Astrocyte (in vitro differentiated cells and primary cell): ENCODE data around the gene AMMECR1. TPM values are rescaled to one million over a fixed set of nuclear protein-coding genes. Genes with fewer than 3 reads are reported as not detected.

Experiments
- DNase-seq: peaks from one replicate; pipeline ENCODE4 v3.0.0-alpha.2; 2010; ENCODE audit warnings: low read depth
- FAIRE-seq: peaks from 2 replicates; lab custom pipeline; 2011; peaks lifted over from hg19 to GRCh38; lab: Jason Lieb, UNC
- H2AFZ ChIP-seq: 2 replicates; pipeline ENCODE4 v1.6.0; 2012; ENCODE audit warnings: low read depth, low read length, inconsistent platforms
- H3K27ac ChIP-seq: 2 replicates; pipeline ENCODE4 v1.5.1; 2011; ENCODE audit warnings: low read depth, low read length, inconsistent platforms
- H3K27me3 ChIP-seq: 2 replicates; pipeline ENCODE4 v1.6.0; 2011; ENCODE audit warnings: low read length, inconsistent platforms; ENCODE audit not compliant: insufficient read depth
- H3K36me3 ChIP-seq: 2 replicates; pipeline ENCODE4 v1.5.1; 2011; ENCODE audit warnings: low read length, inconsistent platforms; ENCODE audit not compliant: insufficient read depth
- H3K4me1 ChIP-seq: 2 replicates; pipeline ENCODE4 v1.5.1; 2011; ENCODE audit warnings: low read length, inconsistent platforms; ENCODE audit not compliant: insufficient read depth
- H3K4me2 ChIP-seq: 2 replicates; pipeline ENCODE4 v1.6.0; 2012; ENCODE audit warnings: low read length, inconsistent platforms
- H3K4me3 ChIP-seq: 2 replicates; pipeline ENCODE4 v1.5.1; 2011; ENCODE audit warnings: low read depth, mild to moderate bottlenecking, low read length, inconsistent platforms; ENCODE audit not compliant: insufficient read depth
- H3K79me2 ChIP-seq: 2 replicates; pipeline ENCODE4 v1.6.0; 2012; ENCODE audit warnings: mild to moderate bottlenecking, low read length, inconsistent platforms; ENCODE audit not compliant: insufficient read depth
- H3K9ac ChIP-seq: 2 replicates; pipeline ENCODE4 v1.6.0; 2012; ENCODE audit warnings: mild to moderate bottlenecking, low read length, inconsistent platforms
- H3K9me3 ChIP-seq: 2 replicates; pipeline ENCODE4 v1.5.1; 2012; ENCODE audit warnings: low read depth, mild to moderate bottlenecking, low read length, inconsistent platforms; ENCODE audit not compliant: insufficient read depth
- H4K20me1 ChIP-seq: 2 replicates; pipeline ENCODE4 v1.6.0; 2012; ENCODE audit warnings: low read length, inconsistent platforms; ENCODE audit not compliant: insufficient read depth
- H3K27ac Mint-ChIP-seq: one replicate; pipeline ENCODE4 v1.8.0; 2021; ENCODE audit warnings: mild to moderate bottlenecking, mixed read lengths; ENCODE audit not compliant: unreplicated experiment
- H3K27me3 Mint-ChIP-seq: one replicate; pipeline ENCODE4 v1.8.0; 2021; ENCODE audit warnings: low read depth, mixed read lengths; ENCODE audit not compliant: unreplicated experiment
- H3K36me3 Mint-ChIP-seq: one replicate; pipeline ENCODE4 v1.8.0; 2021; ENCODE audit warnings: low read depth, mixed read lengths; ENCODE audit not compliant: unreplicated experiment
- H3K4me1 Mint-ChIP-seq: one replicate; pipeline ENCODE4 v1.8.0; 2021; ENCODE audit warnings: low read depth, mixed read lengths; ENCODE audit not compliant: unreplicated experiment
- H3K4me3 Mint-ChIP-seq: one replicate; pipeline ENCODE4 v1.8.0; 2021; ENCODE audit warnings: mild to moderate bottlenecking, moderate library complexity, mixed read lengths; ENCODE audit not compliant: unreplicated experiment
- H3K9me3 Mint-ChIP-seq: one replicate; pipeline ENCODE4 v1.8.0; 2021; ENCODE audit warnings: mild to moderate bottlenecking, mixed read lengths; ENCODE audit not compliant: unreplicated experiment
- CTCF ChIP-seq: IDR thresholded peaks from 2 replicates; pipeline ENCODE4 v1.5.1; 2011; ENCODE audit warnings: low read depth, mild to moderate bottlenecking, inconsistent platforms, low read length, moderate library complexity; ENCODE audit not compliant: insufficient read depth
- EZH2 ChIP-seq: IDR thresholded peaks from 2 replicates; pipeline ENCODE4 v1.6.1; 2012; ENCODE audit warnings: mild to moderate bottlenecking, low read length, inconsistent platforms; ENCODE audit not compliant: insufficient read depth
- total RNA-seq: library from RNA; stranded (reverse); gene quantifications from 2 replicates; pipeline ENCODE4 v1.2.1, GENCODE V29; 2021

Gene AMMECR1
- total RNA-seq, 1 donor from 2014 or later: 16.0 TPM

GRCh38 chrX:110159235-110159634 lies 158.7 kb downstream of the AMMECR1 start:
- no peaks in the 10 kb centered on the region for H3K9me3 ChIP-seq
- no peak overlapping the region for H3K4me2 ChIP-seq
- no peak for DNase-seq
- TF ChIP-seq EZH2 (no peak), CTCF (no peak)
- H2AFZ ChIP-seq: no peak overlapping the region
- Mint-ChIP-seq H3K4me3 (no peak overlapping the region), H3K4me1 (no peaks in the 10 kb centered on the region), H3K9me3 (no peaks in the 10 kb centered on the region), H3K36me3 (no peaks in the 10 kb centered on the region), H3K27ac (no peak overlapping the region), H3K27me3 (no peaks in the 10 kb centered on the region)
- no peaks in the 10 kb centered on the region for H3K36me3 ChIP-seq
- no peak overlapping the region for H3K27ac ChIP-seq
- no peaks in the 10 kb centered on the region for H4K20me1 ChIP-seq
- no peaks in the 10 kb centered on the region for H3K27me3 ChIP-seq
- FAIRE-seq: no peak
- H3K9ac ChIP-seq: no peak overlapping the region
- H3K4me3 ChIP-seq: no peak overlapping the region
- H3K79me2 ChIP-seq: no peaks in the 10 kb centered on the region
- H3K4me1 ChIP-seq: peaks cover 6% of the 10 kb centered on the region

GRCh38 chrX:110157444-110157843 lies 160.4 kb downstream of the AMMECR1 start:
- Mint-ChIP-seq H3K36me3 (no peaks in the 10 kb centered on the region), H3K9me3 (no peaks in the 10 kb centered on the region), H3K4me3 (no peak overlapping the region), H3K27ac (no peak overlapping the region), H3K4me1 (no peaks in the 10 kb centered on the region), H3K27me3 (no peaks in the 10 kb centered on the region)
- Histone ChIP-seq H3K9me3 (no peaks in the 10 kb centered on the region), H3K4me3 (no peak overlapping the region), H3K4me1 (peaks cover 6% of the 10 kb centered on the region), H3K27me3 (no peaks in the 10 kb centered on the region), H3K79me2 (no peaks in the 10 kb centered on the region), H4K20me1 (no peaks in the 10 kb centered on the region), H2AFZ (no peak overlapping the region), H3K27ac (no peak overlapping the region), H3K36me3 (no peaks in the 10 kb centered on the region), H3K4me2 (no peak overlapping the region), H3K9ac (no peak overlapping the region)
- DNase-seq (no peak), FAIRE-seq (peak; percentile 73)
- TF ChIP-seq CTCF (no peak), EZH2 (no peak)

- no peaks in the 10 kb centered on the region for H3K27me3 ChIP-seq
- no peaks in the 10 kb centered on the region for H3K36me3 Mint-ChIP-seq
- no peaks in the 10 kb centered on the region for H4K20me1 ChIP-seq
- peaks cover 5% of the 10 kb centered on the region for H3K4me1 ChIP-seq
- FAIRE-seq (no peak), DNase-seq (no peak)
- H3K4me3 Mint-ChIP-seq: no peak overlapping the region
- no peak overlapping the region for H2AFZ ChIP-seq
- H3K27me3 Mint-ChIP-seq: no peaks in the 10 kb centered on the region
- H3K9me3 ChIP-seq: no peaks in the 10 kb centered on the region
- no peak overlapping the region for H3K9ac ChIP-seq
- no peaks in the 10 kb centered on the region for H3K4me1 Mint-ChIP-seq
- H3K27ac ChIP-seq: no peak overlapping the region
- no peak overlapping the region for H3K27ac Mint-ChIP-seq
- no peaks in the 10 kb centered on the region for H3K36me3 ChIP-seq
- TF ChIP-seq CTCF: no peak
- TF ChIP-seq EZH2: no peak
- H3K9me3 Mint-ChIP-seq: no peaks in the 10 kb centered on the region
- no peak overlapping the region for H3K4me3 ChIP-seq
- no peak overlapping the region for H3K4me2 ChIP-seq
- H3K79me2 ChIP-seq: no peaks in the 10 kb centered on the region
Observed at GRCh38 chrX:110156167-110156754, 161.6 kb downstream of the AMMECR1 start.
